Nephron progenitor cell (in vitro differentiated cells): ENCODE results near the gene PRIMA1.
"Not testable (repeated sequence)": the region's sequence is repeated elsewhere in the genome, so short reads cannot be mapped to it uniquely, and the experiment has no call there.

Experiments used
- DNase-seq: peaks from one replicate; pipeline ENCODE4 v3.0.0; 2021
- H3K27ac Mint-ChIP-seq: 2 replicates; pipeline ENCODE4 v1.8.0; 2021; ENCODE audit warnings: mild to moderate bottlenecking, moderate library complexity, mixed read lengths
- H3K27me3 Mint-ChIP-seq: 2 replicates; pipeline ENCODE4 v1.8.0; 2021; ENCODE audit warnings: mild to moderate bottlenecking, low read depth, mixed read lengths; ENCODE audit not compliant: poor library complexity
- H3K36me3 Mint-ChIP-seq: 2 replicates; pipeline ENCODE4 v1.8.0; 2021; ENCODE audit warnings: low read depth, mixed read lengths
- H3K4me1 Mint-ChIP-seq: 2 replicates; pipeline ENCODE4 v1.8.0; 2021; ENCODE audit warnings: mixed read lengths
- H3K4me3 Mint-ChIP-seq: 2 replicates; pipeline ENCODE4 v1.8.0; 2021; ENCODE audit warnings: mild to moderate bottlenecking, moderate library complexity, mixed read lengths
- H3K9me3 Mint-ChIP-seq: 2 replicates; pipeline ENCODE4 v1.8.0; 2021; ENCODE audit warnings: mild to moderate bottlenecking, moderate library complexity, mixed read lengths
- CTCF ChIP-seq: fragments of 200-600 bp; sonication (generic); IDR thresholded peaks from 2 replicates; pipeline ENCODE4 v1.5.0; 2021; ENCODE audit warnings: antibody characterized with exemption

Gene PRIMA1

GRCh38 chr14:93818857-93819256 is 30.6 kb upstream of the PRIMA1 start:
- no peak for TF ChIP-seq CTCF
- Mint-ChIP-seq H3K27me3 (peaks cover 14% of the 10 kb centered on the region), H3K36me3 (no peaks in the 10 kb centered on the region), H3K9me3 (peaks cover 24% of the 10 kb centered on the region), H3K27ac (no peak overlapping the region), H3K4me3 (no peak overlapping the region), H3K4me1 (peaks cover 10% of the 10 kb centered on the region)
- DNase-seq, result no peak

GRCh38 chr14:93811676-93812075 is 23.4 kb upstream of the PRIMA1 start:
- Mint-ChIP-seq H3K9me3 (peaks cover 84% of the 10 kb centered on the region), H3K36me3 (no peaks in the 10 kb centered on the region), H3K4me3 (no peak overlapping the region), H3K27me3 (peaks cover 15% of the 10 kb centered on the region), H3K27ac (no peak overlapping the region), H3K4me1 (no peaks in the 10 kb centered on the region)
- DNase-seq, result no peak
- no peak for TF ChIP-seq CTCF

GRCh38 chr14:93811020-93811419 is 22.7 kb upstream of the PRIMA1 start:
- Mint-ChIP-seq H3K9me3 (peaks cover 79% of the 10 kb centered on the region), H3K36me3 (no peaks in the 10 kb centered on the region), H3K27ac (no peak overlapping the region), H3K4me3 (no peak overlapping the region), H3K4me1 (no peaks in the 10 kb centered on the region), H3K27me3 (peaks cover 16% of the 10 kb centered on the region)
- TF ChIP-seq CTCF, result no peak
- no peak for DNase-seq

- peaks cover 67% of the 10 kb centered on the region for H3K9me3 Mint-ChIP-seq
- H3K4me1 Mint-ChIP-seq, H3K27ac Mint-ChIP-seq, H3K4me3 Mint-ChIP-seq, H3K36me3 Mint-ChIP-seq, DNase-seq: not testable (repeated sequence)
- peaks cover 19% of the 10 kb centered on the region for H3K27me3 Mint-ChIP-seq
Measured at GRCh38 chr14:93809491-93810420, 21.5 kb upstream of the PRIMA1 start.

GRCh38 chr14:93804654-93805053 is 16.4 kb upstream of the PRIMA1 start:
- no peak for DNase-seq
- Mint-ChIP-seq H3K4me1 (peaks cover 15% of the 10 kb centered on the region), H3K27me3 (peaks cover 22% of the 10 kb centered on the region), H3K9me3 (peaks cover 22% of the 10 kb centered on the region), H3K4me3 (no peak overlapping the region), H3K27ac (no peak overlapping the region), H3K36me3 (no peaks in the 10 kb centered on the region)
- peak; percentile 8 for TF ChIP-seq CTCF

GRCh38 chr14:93803408-93804318 is 15.4 kb upstream of the PRIMA1 start:
- H3K27me3 Mint-ChIP-seq, result peaks cover 24% of the 10 kb centered on the region
- TF ChIP-seq CTCF, result no peak
- no peak overlapping the region for H3K4me3 Mint-ChIP-seq
- no peak overlapping the region for H3K27ac Mint-ChIP-seq
- peaks cover 12% of the 10 kb centered on the region for H3K9me3 Mint-ChIP-seq
- H3K4me1 Mint-ChIP-seq, result peaks cover 18% of the 10 kb centered on the region
- no peak for DNase-seq
- no peaks in the 10 kb centered on the region for H3K36me3 Mint-ChIP-seq
